Breast epithelium (tissue), 4 donors: ENCODE data around the gene TMEM131. TPM values are rescaled to one million over a fixed set of nuclear protein-coding genes. Genes with fewer than 3 reads are reported as not detected.
"Not testable (repeated sequence)": the region's sequence is repeated elsewhere in the genome, so short reads cannot be mapped to it uniquely, and the experiment has no call there.

Source experiments
- DNase-seq, 2 donors: peaks; one replicate each; pipeline ENCODE4 v3.0.0-alpha.2; 2019; ENCODE audit warnings: low spot score in 2 of 2
- H3K27ac ChIP-seq, 2 donors: fragments of 200-600 bp; sonication (generic) in 1 of 2; one replicate each; pipeline ENCODE4 v1.5.1; 2016 to 2019; ENCODE audit warnings: mild to moderate bottlenecking in 1 of 2
- H3K27me3 ChIP-seq, 2 donors: fragments of 200-600 bp; sonication (generic) in 1 of 2; one replicate each; pipeline versions ENCODE4 v1.5.1 to v1.6.0; 2017 to 2019; ENCODE audit warnings: control low read depth in 1 of 2, mild to moderate bottlenecking in 1 of 2
- H3K36me3 ChIP-seq: fragments of 200-600 bp; one replicate; pipeline ENCODE4 v1.5.1; 2019
- H3K4me1 ChIP-seq, 2 donors: fragments of 200-600 bp; sonication (generic); one replicate each; pipeline ENCODE4 v1.5.1; 2016 to 2019; ENCODE audit warnings: control low read depth in 1 of 2
- H3K4me3 ChIP-seq, 3 donors: fragments of 200-600 bp; sonication (generic); 1 replicate in 2 of 3; 2 replicates in 1 of 3; pipeline ENCODE4 v1.5.1; 2016 to 2019; ENCODE audit warnings: mild to moderate bottlenecking in 3 of 3, moderate library complexity in 2 of 3
- H3K9me3 ChIP-seq, 2 donors: fragments of 200-600 bp; sonication (generic) in 1 of 2; one replicate each; pipeline ENCODE4 v1.5.1; 2016 to 2019; ENCODE audit warnings: control low read depth in 1 of 2
- POLR2A ChIP-seq: fragments of 450-650 bp; IDR thresholded peaks from one replicate; pipeline ENCODE4 v1.6.1; 2016; ENCODE audit warnings: antibody characterized with exemption, mild to moderate bottlenecking, moderate library complexity
- POLR2AphosphoS5 ChIP-seq, 3 donors: sonication (generic); formaldehyde crosslinking; IDR thresholded peaks; one replicate each; pipeline ENCODE4 v1.6.1; 2017; ENCODE audit warnings: antibody characterized with exemption in 3 of 3
- intact Hi-C: fragments of 100-400 bp; cut with DNase I; formaldehyde crosslinking; loops from one replicate; pipeline ENCODE4 v1.15.1; 2023; ENCODE audit warnings: low total_unique reads
- total RNA-seq, 3 donors: library from RNA; depleted of rRNA; stranded (reverse); fragments of >200 nt; gene quantifications; one replicate each; pipeline ENCODE4 v1.1.0, GENCODE V29; 2016
- TF ChIP-seq, protein P1 (sequence below), 3 donors: fragments of 450-650 bp; IDR thresholded peaks; one replicate each; pipeline ENCODE4 v1.5.1; 2016 to 2017; ENCODE audit warnings: antibody characterized with exemption in 3 of 3, mild to moderate bottlenecking in 3 of 3, moderate library complexity in 3 of 3

TMEM131 gene
- total RNA-seq, 3 donors from 2014 or later: 30.6 to 47.4 (median 41.3) TPM

DNA sequence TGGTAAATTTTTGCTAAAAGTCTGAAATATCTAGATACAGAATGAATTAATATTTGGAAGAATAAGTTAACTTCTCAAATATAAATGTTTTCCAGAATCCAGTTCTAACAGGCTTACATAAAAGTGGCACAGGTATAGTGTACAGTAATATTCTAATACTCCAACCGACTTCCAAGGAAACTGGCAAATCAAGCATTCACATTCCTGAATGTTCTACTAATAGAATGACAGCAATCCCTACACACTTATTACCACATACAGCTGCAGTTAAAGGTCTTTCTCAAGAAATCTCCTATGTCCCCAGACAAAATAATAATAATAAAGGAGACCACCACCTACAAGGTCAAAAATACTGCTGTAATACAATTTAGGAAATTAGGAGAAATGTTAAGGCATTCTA is 31.9 kb downstream of the TMEM131 start:
- Histone ChIP-seq H3K9me3 (no peaks in the 10 kb centered on the region), H3K27me3 (no peaks in the 10 kb centered on the region), H3K27ac (no peak overlapping the region), H3K4me1 (no peaks in the 10 kb centered on the region), H3K36me3 (no peaks in the 10 kb centered on the region), H3K4me3 (no peak overlapping the region)
- TF ChIP-seq, protein P1, sequence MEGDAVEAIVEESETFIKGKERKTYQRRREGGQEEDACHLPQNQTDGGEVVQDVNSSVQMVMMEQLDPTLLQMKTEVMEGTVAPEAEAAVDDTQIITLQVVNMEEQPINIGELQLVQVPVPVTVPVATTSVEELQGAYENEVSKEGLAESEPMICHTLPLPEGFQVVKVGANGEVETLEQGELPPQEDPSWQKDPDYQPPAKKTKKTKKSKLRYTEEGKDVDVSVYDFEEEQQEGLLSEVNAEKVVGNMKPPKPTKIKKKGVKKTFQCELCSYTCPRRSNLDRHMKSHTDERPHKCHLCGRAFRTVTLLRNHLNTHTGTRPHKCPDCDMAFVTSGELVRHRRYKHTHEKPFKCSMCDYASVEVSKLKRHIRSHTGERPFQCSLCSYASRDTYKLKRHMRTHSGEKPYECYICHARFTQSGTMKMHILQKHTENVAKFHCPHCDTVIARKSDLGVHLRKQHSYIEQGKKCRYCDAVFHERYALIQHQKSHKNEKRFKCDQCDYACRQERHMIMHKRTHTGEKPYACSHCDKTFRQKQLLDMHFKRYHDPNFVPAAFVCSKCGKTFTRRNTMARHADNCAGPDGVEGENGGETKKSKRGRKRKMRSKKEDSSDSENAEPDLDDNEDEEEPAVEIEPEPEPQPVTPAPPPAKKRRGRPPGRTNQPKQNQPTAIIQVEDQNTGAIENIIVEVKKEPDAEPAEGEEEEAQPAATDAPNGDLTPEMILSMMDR (IDR thresholded peaks at IDR 0.05): no peak
- no peak for TF ChIP-seq POLR2AphosphoS5 (IDR thresholded peaks at IDR 0.05)
- TF ChIP-seq POLR2A: no peak
- no peak for DNase-seq
- intact Hi-C loops: no loop called here

DNA sequence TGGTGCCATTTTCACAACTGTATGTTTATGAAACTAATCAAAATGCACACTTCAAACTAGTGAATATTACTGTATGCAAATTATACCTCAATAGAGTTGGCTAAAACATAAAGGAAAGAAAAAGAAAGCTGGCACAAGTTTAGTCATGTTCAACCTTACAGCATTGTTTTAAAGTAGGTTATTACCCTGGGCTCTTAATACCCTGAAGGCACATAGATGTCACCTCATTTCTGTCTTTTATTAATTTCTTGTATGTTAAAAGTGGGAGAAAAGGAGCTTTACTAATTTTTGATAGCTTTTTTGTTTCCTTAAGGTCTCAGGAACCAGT is 32.7 kb downstream of the TMEM131 start:
- Histone ChIP-seq H3K4me3 (no peak overlapping the region), H3K27ac (no peak overlapping the region), H3K4me1 (no peaks in the 10 kb centered on the region), H3K27me3 (no peaks in the 10 kb centered on the region), H3K36me3 (no peaks in the 10 kb centered on the region), H3K9me3 (no peaks in the 10 kb centered on the region)
- no peak for TF ChIP-seq POLR2A
- TF ChIP-seq, protein P1 (IDR thresholded peaks at IDR 0.05): no peak
- no peak for TF ChIP-seq POLR2AphosphoS5 (IDR thresholded peaks at IDR 0.05)
- DNase-seq: no peak
- intact Hi-C loops: no loop called here

DNA sequence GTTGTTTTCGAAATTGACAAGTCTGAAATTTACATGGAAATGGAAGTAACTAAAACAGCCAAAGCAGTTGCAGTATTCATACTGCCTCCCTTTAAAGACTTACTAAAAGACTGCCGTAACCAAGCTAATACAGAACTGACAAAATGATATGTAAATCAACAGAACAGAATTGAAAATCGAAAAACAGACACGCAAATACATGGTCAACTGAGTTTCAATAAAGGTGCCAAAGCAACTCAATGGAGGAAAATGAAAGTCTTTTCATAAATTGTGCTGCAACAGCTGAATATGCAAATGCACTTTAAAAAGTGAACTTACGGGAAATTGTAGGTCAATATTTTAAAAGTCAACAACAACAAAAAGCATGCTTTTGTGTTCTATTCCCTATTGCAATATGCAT is 34.2 kb downstream of the TMEM131 start:
- Histone ChIP-seq H3K4me3 (no peak overlapping the region), H3K27me3 (no peaks in the 10 kb centered on the region), H3K4me1 (no peaks in the 10 kb centered on the region), H3K9me3 (no peaks in the 10 kb centered on the region), H3K27ac (no peak overlapping the region), H3K36me3 (no peaks in the 10 kb centered on the region)
- no peak for DNase-seq
- TF ChIP-seq POLR2AphosphoS5 (IDR thresholded peaks at IDR 0.05): no peak
- no peak for TF ChIP-seq POLR2A
- TF ChIP-seq, protein P1 (IDR thresholded peaks at IDR 0.05): no peak
- intact Hi-C loops: no loop called here

DNA sequence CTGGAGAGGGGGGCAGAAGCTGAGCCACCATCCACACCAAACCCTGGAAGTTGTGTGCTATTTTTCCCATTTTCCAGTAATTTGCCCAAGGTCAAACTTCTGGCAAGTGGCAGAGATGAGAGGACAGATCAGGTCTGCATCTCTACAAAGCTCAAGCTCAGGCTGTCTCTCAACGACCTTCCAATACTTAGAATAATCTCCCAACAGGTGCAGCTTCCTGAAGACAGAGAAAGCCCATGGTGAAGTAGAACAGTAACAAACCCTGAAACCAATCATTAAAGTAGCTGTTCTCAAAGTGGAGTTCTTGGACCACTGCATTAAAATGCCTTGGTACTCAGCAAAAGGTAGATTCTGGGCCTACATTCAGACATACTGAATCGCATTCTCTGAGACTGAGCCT is 37.6 kb downstream of the TMEM131 start:
- Histone ChIP-seq H3K27ac (no peak overlapping the region), H3K27me3 (no peaks in the 10 kb centered on the region), H3K36me3 (no peaks in the 10 kb centered on the region), H3K4me1 (no peaks in the 10 kb centered on the region), H3K4me3 (no peak overlapping the region), H3K9me3 (no peaks in the 10 kb centered on the region)
- intact Hi-C loops: no loop called here
- no peak for DNase-seq
- TF ChIP-seq, protein P1 (IDR thresholded peaks at IDR 0.05): no peak
- TF ChIP-seq POLR2AphosphoS5 (IDR thresholded peaks at IDR 0.05) (no peak), POLR2A (no peak)

DNA sequence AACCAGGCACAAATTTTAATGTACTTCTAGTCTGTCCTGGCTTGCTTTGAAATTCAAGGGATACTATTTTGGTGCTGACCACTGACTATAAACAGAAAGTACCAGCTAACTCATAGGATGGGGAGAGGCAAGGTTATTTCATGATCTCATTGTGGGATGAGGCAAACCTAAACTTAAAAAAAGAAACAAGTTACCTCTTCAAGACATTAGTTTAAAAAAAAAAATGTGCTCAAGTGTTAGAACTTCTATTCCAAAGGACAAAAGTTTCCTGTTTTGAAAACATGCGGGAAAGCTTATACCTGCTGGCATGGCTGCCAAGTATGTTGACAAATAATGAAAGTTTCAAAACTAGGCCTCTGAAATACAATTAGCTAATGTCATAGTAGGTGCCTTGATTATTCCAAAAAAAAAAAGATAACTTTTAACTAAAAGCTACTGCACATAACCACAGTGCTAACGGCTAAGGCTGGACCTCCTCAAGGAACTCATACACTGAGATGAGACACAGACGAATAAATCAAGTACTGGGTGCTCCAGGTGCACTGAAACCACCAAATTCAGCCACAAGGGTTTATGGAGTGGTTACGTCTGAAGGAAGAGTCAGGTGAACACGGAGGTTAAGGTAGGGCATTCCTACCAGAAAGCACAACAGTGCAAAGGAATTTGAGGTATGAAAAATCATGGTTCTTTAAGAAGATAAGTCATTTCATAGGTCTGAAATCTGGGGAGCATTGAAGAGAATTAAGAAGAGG is 38.1 kb downstream of the TMEM131 start:
- Histone ChIP-seq H3K27me3 (no peaks in the 10 kb centered on the region), H3K27ac (no peak overlapping the region), H3K4me1 (no peaks in the 10 kb centered on the region), H3K36me3 (no peaks in the 10 kb centered on the region), H3K4me3 (no peak overlapping the region), H3K9me3 (no peaks in the 10 kb centered on the region)
- no peak for TF ChIP-seq POLR2A
- no peak for TF ChIP-seq POLR2AphosphoS5 (IDR thresholded peaks at IDR 0.05)
- TF ChIP-seq, protein P1 (IDR thresholded peaks at IDR 0.05): no peak
- no peak for DNase-seq
- intact Hi-C loops: no loop called here

DNA sequence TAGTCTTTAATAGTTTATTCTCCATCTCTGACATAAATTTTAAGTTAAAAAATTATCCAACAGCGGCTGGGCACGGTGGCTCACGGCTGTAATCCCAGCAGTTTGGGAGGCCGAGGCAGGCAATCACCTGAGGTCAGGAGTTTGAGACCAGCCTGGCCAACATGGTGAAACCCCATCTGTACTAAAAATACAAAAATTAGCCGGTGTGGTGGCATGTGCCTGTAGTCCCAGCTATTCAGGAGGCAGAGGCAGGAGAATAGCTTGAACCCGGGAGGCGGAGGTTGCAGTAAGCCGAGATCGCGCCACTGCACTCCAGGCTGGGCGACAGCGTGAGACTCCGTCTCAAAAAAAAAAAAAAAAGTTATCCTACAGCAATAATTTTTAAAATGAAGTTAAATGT is 39.0 kb downstream of the TMEM131 start:
- DNase-seq, H3K4me3 ChIP-seq, H3K36me3 ChIP-seq, intact Hi-C loops, H3K9me3 ChIP-seq, H3K27me3 ChIP-seq, H3K4me1 ChIP-seq, H3K27ac ChIP-seq: not testable (repeated sequence)
